CD4-positive, alpha-beta T cell treated with Interferon gamma for 1 hour (primary cell): ENCODE results near the gene RGP1.

Experiments used
- DNase-seq: peaks from one replicate; pipeline ENCODE4 v3.0.0-alpha.2; 2020

RGP1 gene

GRCh38 chr9:35774907-35775635 lies 26.0 kb downstream of the RGP1 start:
- no peak for DNase-seq

- no peak for DNase-seq
Measured at GRCh38 chr9:35776018-35776417, 26.9 kb downstream of the RGP1 start.

GRCh38 chr9:35778496-35778895 lies 29.4 kb downstream of the RGP1 start:
- no peak for DNase-seq

- no peak for DNase-seq
Measured at GRCh38 chr9:35781066-35781465, 32.0 kb downstream of the RGP1 start.

GRCh38 chr9:35783418-35783817 lies 34.3 kb downstream of the RGP1 start:
- no peak for DNase-seq

GRCh38 chr9:35789541-35789940 lies 40.5 kb downstream of the RGP1 start:
- DNase-seq, result no peak

GRCh38 chr9:35790025-35790384 lies 40.9 kb downstream of the RGP1 start:
- no peak for DNase-seq

- DNase-seq, result peak; percentile 50
Measured at GRCh38 chr9:35790385-35791296, 41.6 kb downstream of the RGP1 start.

- DNase-seq, result no peak
Measured at GRCh38 chr9:35791297-35791921, 42.3 kb downstream of the RGP1 start, which contains the start of gene NPR2. NPR2 (plus strand) TSS chr9:35791591; CDS start chr9:35792409, 818 bp downstream.

GRCh38 chr9:35792024-35792813 lies 43.1 kb downstream of the RGP1 start:
- DNase-seq, result no peak

- no peak for DNase-seq
Measured at GRCh38 chr9:35792826-35793225, 43.7 kb downstream of the RGP1 start.

GRCh38 chr9:35793461-35793860 lies 44.4 kb downstream of the RGP1 start:
- no peak for DNase-seq

- no peak for DNase-seq
Measured at GRCh38 chr9:35795695-35796094, 46.6 kb downstream of the RGP1 start.

GRCh38 chr9:35797311-35798109 lies 48.4 kb downstream of the RGP1 start:
- no peak for DNase-seq

- no peak for DNase-seq
Measured at GRCh38 chr9:35798658-35799374, 49.7 kb downstream of the RGP1 start.

- no peak for DNase-seq
Measured at GRCh38 chr9:35800530-35800929, 51.4 kb downstream of the RGP1 start.

GRCh38 chr9:35801328-35802128 lies 52.4 kb downstream of the RGP1 start:
- no peak for DNase-seq

- no peak for DNase-seq
Measured at GRCh38 chr9:35806101-35806500, 57.0 kb downstream of the RGP1 start.
